ENCODE results near the gene PHF2. TPM values are rescaled to one million over a fixed set of nuclear protein-coding genes. Genes with fewer than 3 reads are reported as not detected.

The PHF2 gene
- polyA plus RNA-seq, 1 of the 3 experiments (the other 2 are of a cell fraction), result 11.2 TPM

DNA sequence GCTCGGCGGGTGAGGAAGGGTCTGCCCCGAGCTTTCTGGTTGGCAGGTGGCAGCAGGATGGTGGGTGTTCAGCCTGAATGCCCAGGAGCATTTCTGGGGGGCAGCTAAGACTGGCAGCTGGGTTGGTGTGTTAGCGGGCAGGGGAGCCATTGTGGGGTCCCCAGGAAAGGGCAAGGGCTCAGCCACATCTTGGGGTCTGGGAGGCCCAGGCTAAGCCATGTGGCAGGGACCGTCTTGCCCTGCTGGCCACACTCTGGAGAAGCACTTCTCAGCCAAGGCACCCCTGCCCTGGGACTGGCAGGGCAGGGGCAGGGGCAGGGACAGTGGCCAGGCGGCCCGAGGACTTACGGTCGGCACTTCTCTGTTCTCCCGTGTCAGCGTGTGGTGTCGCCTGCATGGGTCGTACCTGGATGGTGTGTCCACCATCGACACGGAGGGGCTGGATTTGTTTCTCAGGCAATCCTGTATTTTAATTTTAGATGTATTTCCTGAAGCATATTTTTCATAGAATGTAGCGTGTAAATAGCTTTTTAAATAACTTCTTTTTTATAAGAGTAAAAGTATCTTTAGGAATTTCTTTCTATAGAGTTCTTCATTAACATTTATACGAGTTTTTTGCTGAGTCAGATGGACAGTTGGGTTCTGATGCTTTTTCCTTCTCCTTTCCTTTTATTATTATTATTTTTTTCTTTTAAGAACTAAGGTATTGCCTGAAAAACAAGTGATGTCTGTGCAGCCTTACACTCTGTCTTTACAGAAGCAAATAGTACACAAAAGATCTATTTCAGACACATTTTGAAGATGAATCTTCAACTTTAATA lies 102.0 kb downstream of the PHF2 start:
- H3K9me2 ChIP-seq, result no peaks in the 10 kb centered on the region
- peaks cover 0 to 16% of the 10 kb centered on the region in 2 experiments for H3K36me3 ChIP-seq (replicated peaks in 1 of 2; ENCODE audit: control insufficient read depth in 1 of 2, insufficient read depth in 2 of 2, low read length in 1 of 2)
- no peak overlapping the region for H3K4me2 ChIP-seq
- 94% methylated on average over 10 of the region's 17 CpGs for WGBS (ENCODE audit: low lambda C conversion rate)
- no peaks in the 10 kb centered on the region for H4K20me1 ChIP-seq (ENCODE audit: insufficient read depth)
- H3K79me2 ChIP-seq (ENCODE audit: insufficient read depth), result no peaks in the 10 kb centered on the region
- no peaks in the 10 kb centered on the region for H3K9me3 ChIP-seq
- peaks cover 3% of the 10 kb centered on the region for H3F3A ChIP-seq (replicated peaks; ENCODE audit: insufficient read depth)
- H3K27me3 ChIP-seq (ENCODE audit: insufficient read depth), result no peaks in the 10 kb centered on the region
- peak; percentile 16 for DNase-seq
- TF ChIP-seq RCOR1 (IDR thresholded peaks at IDR 0.05; ENCODE audit: low read length), result no peak
- TF ChIP-seq SMC3 (IDR thresholded peaks at IDR 0.05; ENCODE audit: low read depth, low read length), result no peak
- TF ChIP-seq MXI1 (IDR thresholded peaks at IDR 0.05; ENCODE audit: low read depth, low read length), result no peak
- TF ChIP-seq TCF12 (IDR thresholded peaks at IDR 0.05), result no peak
- TF ChIP-seq, protein P1, sequence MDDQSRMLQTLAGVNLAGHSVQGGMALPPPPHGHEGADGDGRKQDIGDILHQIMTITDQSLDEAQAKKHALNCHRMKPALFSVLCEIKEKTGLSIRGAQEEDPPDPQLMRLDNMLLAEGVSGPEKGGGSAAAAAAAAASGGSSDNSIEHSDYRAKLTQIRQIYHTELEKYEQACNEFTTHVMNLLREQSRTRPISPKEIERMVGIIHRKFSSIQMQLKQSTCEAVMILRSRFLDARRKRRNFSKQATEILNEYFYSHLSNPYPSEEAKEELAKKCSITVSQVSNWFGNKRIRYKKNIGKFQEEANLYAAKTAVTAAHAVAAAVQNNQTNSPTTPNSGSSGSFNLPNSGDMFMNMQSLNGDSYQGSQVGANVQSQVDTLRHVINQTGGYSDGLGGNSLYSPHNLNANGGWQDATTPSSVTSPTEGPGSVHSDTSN (IDR thresholded peaks at IDR 0.05), result no peak
- TF ChIP-seq, protein P2, sequence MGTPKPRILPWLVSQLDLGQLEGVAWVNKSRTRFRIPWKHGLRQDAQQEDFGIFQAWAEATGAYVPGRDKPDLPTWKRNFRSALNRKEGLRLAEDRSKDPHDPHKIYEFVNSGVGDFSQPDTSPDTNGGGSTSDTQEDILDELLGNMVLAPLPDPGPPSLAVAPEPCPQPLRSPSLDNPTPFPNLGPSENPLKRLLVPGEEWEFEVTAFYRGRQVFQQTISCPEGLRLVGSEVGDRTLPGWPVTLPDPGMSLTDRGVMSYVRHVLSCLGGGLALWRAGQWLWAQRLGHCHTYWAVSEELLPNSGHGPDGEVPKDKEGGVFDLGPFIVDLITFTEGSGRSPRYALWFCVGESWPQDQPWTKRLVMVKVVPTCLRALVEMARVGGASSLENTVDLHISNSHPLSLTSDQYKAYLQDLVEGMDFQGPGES (IDR thresholded peaks at IDR 0.05; ENCODE audit: low read depth, low read length), result no peak
- TF ChIP-seq JUND (IDR thresholded peaks at IDR 0.05), result no peak
- no peak for TF ChIP-seq TEAD4 (IDR thresholded peaks at IDR 0.05; ENCODE audit: borderline replicate concordance, insufficient read depth)
- no peak for TF ChIP-seq RAD21 (IDR thresholded peaks at IDR 0.05; ENCODE audit: low read length)
- TF ChIP-seq, protein P3, sequence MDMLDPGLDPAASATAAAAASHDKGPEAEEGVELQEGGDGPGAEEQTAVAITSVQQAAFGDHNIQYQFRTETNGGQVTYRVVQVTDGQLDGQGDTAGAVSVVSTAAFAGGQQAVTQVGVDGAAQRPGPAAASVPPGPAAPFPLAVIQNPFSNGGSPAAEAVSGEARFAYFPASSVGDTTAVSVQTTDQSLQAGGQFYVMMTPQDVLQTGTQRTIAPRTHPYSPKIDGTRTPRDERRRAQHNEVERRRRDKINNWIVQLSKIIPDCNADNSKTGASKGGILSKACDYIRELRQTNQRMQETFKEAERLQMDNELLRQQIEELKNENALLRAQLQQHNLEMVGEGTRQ (IDR thresholded peaks at IDR 0.05; ENCODE audit: borderline replicate concordance, low read depth, low read length), result no peak
- no peak for TF ChIP-seq NRF1 (IDR thresholded peaks at IDR 0.05; ENCODE audit: low read depth, low read length)
- no peak for TF ChIP-seq SIN3A (IDR thresholded peaks at IDR 0.05; ENCODE audit: borderline replicate concordance, low read depth, low read length)
- no peak for TF ChIP-seq NFIC (IDR thresholded peaks at IDR 0.05; ENCODE audit: borderline replicate concordance)
- TF ChIP-seq, protein P4, sequence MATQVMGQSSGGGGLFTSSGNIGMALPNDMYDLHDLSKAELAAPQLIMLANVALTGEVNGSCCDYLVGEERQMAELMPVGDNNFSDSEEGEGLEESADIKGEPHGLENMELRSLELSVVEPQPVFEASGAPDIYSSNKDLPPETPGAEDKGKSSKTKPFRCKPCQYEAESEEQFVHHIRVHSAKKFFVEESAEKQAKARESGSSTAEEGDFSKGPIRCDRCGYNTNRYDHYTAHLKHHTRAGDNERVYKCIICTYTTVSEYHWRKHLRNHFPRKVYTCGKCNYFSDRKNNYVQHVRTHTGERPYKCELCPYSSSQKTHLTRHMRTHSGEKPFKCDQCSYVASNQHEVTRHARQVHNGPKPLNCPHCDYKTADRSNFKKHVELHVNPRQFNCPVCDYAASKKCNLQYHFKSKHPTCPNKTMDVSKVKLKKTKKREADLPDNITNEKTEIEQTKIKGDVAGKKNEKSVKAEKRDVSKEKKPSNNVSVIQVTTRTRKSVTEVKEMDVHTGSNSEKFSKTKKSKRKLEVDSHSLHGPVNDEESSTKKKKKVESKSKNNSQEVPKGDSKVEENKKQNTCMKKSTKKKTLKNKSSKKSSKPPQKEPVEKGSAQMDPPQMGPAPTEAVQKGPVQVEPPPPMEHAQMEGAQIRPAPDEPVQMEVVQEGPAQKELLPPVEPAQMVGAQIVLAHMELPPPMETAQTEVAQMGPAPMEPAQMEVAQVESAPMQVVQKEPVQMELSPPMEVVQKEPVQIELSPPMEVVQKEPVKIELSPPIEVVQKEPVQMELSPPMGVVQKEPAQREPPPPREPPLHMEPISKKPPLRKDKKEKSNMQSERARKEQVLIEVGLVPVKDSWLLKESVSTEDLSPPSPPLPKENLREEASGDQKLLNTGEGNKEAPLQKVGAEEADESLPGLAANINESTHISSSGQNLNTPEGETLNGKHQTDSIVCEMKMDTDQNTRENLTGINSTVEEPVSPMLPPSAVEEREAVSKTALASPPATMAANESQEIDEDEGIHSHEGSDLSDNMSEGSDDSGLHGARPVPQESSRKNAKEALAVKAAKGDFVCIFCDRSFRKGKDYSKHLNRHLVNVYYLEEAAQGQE (IDR thresholded peaks at IDR 0.05; ENCODE audit: low read depth, low read length), result no peak
- TF ChIP-seq, protein P5, sequence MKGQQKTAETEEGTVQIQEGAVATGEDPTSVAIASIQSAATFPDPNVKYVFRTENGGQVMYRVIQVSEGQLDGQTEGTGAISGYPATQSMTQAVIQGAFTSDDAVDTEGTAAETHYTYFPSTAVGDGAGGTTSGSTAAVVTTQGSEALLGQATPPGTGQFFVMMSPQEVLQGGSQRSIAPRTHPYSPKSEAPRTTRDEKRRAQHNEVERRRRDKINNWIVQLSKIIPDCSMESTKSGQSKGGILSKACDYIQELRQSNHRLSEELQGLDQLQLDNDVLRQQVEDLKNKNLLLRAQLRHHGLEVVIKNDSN (IDR thresholded peaks at IDR 0.05; ENCODE audit: borderline replicate concordance, low read depth), result no peak
- TF ChIP-seq FOXJ3 (CRISPR knock-in tag; IDR thresholded peaks at IDR 0.05), result no peak
- TF ChIP-seq TAF1 (IDR thresholded peaks at IDR 0.05; ENCODE audit: borderline replicate concordance, low read depth, low read length), result no peak
- TF ChIP-seq FOSL2 (IDR thresholded peaks at IDR 0.05; ENCODE audit: borderline replicate concordance, low read depth), result no peak
- TF ChIP-seq EZH2phosphoT487 (IDR thresholded peaks at IDR 0.05; ENCODE audit: borderline replicate concordance, low read depth), result no peak
- TF ChIP-seq GATA2 (CRISPR knock-in tag; IDR thresholded peaks at IDR 0.05), result no peak
- H2AFZ ChIP-seq (ENCODE audit: low read depth), result no peak overlapping the region
- CTCF ChIA-PET, result interaction anchor here (0.6 to 6.3 kb wide), 6 partner anchors 14 to 535 kb away, joined by 3 to 126 read pairs (median 4); no protein-coding TSS in a partner anchor
- H3K27ac ChIP-seq (ENCODE audit: low read depth in 2 of 2, low read length in 1 of 2), result no peak overlapping the region
- POLR2A ChIA-PET, result no interaction called here
- H3K9ac ChIP-seq, result no peak overlapping the region
- H3K4me3 ChIP-seq (ENCODE audit: low read depth in 2 of 2, low read length in 1 of 2), result no peak overlapping the region
- H3K4me1 ChIP-seq (ENCODE audit: control insufficient read depth in 1 of 2, insufficient read depth in 2 of 2, low read depth in 1 of 2, low read length in 1 of 2), result peaks cover 0 to 4% of the 10 kb centered on the region in 2 experiments; a peak in 1 of 4 replicates

Measured in SK-N-SH (cell line).